ENCODE results near the gene KRTAP10-1. TPM values are rescaled to one million over a fixed set of nuclear protein-coding genes. Genes with fewer than 3 reads are reported as not detected.
"Not testable (repeated sequence)": the region's sequence is repeated elsewhere in the genome, so short reads cannot be mapped to it uniquely, and the experiment has no call there.

Gene KRTAP10-1
- total RNA-seq, 2 experiments from 2014 or later, result not detected

DNA sequence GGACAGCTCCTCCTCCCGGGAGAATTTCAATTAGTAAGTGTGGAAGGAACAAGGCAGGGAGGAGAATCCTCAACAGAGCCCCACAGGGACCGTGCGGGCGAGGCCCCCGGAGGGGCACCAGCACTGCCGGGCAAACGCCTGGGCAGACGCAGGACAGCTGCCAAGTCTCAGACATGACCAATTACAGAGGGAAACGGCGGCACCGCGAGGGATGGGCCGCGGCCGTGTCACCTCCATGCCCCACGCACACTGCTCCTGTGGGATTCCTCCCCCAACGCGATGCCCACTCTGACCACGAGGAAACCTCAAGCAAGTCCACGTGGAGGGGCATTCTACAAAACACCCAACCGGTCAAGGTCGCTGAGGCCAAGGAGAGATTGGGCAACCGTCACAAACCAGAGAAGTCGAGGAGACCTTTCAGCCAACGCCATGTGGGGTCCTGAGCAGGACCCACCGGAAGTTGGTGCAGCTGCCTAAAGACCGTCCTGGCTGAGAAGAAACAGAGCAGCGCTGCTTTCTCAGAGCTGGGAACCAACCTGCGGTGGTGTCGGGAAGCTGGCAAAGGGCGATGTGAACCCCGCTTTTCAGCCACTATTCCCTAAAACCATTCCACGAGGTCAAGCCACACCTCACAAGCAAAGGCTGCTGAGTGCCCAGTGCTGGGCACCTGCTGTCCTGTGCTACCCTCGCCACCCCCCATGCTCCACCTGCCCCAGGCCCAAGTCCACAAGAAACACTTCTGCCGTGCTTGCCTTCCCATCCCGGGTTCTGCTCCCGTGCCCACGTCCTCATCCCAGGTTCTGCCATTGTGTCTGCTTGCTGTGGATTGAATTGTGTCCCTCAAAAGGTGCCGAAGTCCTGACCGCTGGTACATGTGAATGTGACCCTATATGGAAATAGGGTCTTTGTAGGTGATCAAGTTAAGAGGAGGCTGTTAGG is 32.1 kb upstream of the KRTAP10-1 start:
- ChIA-PET CTCF (no interaction called here), POLR2A (no interaction called here)

GRCh38 chr21:44571296-44571695 is 31.3 kb upstream of the KRTAP10-1 start:
- POLR2A ChIA-PET, result no interaction called here
- CTCF ChIA-PET, result no interaction called here

- ChIA-PET CTCF (no interaction called here), POLR2A (no interaction called here)
Observed at GRCh38 chr21:44569861-44570517, 30.0 kb upstream of the KRTAP10-1 start.

DNA sequence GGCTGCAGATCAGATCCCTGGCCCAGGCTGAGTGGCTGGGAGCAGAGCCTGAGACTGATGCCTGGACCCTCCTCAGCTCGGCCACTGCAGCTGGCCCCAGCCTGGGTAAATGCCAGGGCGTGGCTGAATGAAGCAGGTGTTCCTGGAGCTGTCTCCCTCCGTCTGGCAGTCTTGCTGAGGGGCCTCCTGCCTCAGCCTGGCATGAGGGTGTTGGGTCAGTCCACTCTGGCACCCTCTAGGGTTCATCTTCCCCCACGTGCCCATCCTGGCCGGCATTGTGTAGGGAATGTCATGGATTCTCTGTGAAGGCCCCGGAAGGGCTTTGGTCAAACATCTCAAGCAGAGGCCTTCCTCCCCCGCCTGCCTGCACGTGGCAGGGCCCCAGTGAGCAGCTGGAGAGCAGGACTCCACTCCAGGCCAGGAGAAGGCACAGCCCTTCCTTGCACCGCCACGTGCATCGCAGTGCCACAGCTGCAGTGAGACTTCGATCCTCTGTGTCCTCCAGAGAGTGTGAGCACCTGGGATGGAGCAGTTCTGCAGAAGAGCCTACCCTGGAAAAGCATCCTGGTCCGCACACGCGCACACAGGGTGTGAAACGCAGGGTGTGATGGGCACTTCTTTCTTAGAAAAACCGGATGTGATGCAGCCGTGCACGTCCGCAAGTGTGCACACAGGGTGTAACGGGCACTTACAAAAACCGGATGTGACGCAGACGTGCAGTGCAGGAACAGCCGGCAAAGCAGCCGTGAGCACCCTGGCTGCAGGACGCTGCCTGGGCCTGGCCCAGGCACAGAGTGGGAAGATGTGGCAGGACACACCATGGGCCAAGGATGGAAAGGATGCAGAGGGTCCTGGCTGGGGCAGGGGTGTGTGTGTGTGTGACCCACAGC is 28.9 kb upstream of the KRTAP10-1 start:
- POLR2A ChIA-PET, result no interaction called here
- CTCF ChIA-PET, result no interaction called here

- CTCF ChIA-PET, result no interaction called here
- POLR2A ChIA-PET, result interaction anchor here (0.6 kb wide), 1 partner anchor 528 kb away, joined by 3 read pairs; no protein-coding TSS in a partner anchor
Observed at GRCh38 chr21:44568261-44568660, 28.3 kb upstream of the KRTAP10-1 start.

DNA sequence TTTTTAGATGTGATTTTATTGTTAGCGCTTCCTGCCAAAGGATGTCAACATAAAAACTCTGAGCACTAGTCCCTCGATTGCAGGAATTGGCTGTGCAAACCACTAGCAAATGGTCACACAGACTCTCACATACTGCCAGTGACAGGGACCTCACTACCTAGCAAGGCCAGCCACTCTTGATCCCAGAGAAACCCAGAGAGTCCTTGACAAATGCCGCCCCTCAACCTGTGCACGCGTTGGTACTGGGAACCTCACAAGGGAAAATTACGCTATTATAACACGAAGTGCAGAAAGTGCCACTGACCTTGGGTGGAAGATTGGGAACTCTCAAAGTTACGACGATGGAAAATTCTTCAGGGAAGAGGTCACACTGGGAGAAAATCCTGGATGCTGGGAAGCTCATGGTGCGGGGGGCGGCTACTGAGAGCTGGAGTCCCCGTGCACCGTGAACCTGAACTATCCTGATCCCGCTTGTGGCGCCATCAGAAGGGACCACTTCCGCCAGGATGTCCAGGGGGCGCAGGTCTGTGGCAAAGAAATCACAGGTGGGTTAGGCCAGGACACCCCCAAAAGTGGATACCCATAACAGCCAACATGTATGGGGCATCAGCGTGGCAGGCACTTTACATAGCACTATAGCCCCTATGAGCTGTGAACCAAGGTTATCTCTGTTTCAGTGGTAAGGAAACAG is 27.6 kb upstream of the KRTAP10-1 start:
- POLR2A ChIA-PET, result interaction anchor here (0.6 kb wide), 1 partner anchor 528 kb away, joined by 3 read pairs; no protein-coding TSS in a partner anchor
- CTCF ChIA-PET, result no interaction called here

- CTCF ChIA-PET, result no interaction called here
- POLR2A ChIA-PET, result no interaction called here
Observed at GRCh38 chr21:44566403-44566802, 26.4 kb upstream of the KRTAP10-1 start.

- ChIA-PET POLR2A (no interaction called here), CTCF (no interaction called here)
Observed at GRCh38 chr21:44564886-44565598, 25.0 kb upstream of the KRTAP10-1 start.

DNA sequence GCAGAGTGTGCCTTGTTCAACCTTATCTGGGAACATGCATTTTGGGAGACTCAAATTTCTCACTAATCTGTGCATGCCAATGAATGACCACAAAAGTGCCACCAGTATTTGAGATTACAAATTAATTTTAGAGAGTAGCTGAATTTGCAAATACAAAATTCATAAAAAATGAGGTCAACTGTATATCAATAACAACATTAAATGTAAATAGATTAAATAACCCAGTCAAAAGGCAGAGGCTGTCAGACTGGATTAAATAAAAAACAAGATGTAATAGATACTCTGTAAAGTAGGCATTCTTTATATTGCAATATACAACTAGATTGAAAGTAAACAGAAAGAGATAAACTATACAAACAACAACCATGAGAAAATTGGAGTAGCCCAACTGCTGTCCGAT is 24.1 kb upstream of the KRTAP10-1 start:
- ChIA-PET POLR2A (no interaction called here), CTCF (no interaction called here)

- CTCF ChIA-PET, result no interaction called here
- POLR2A ChIA-PET, result no interaction called here
Observed at GRCh38 chr21:44558695-44559094, 18.7 kb upstream of the KRTAP10-1 start, which contains the start of gene KRTAP10-3. Gene KRTAP10-3, minus strand, starts transcription at chr21:44558795. Its CDS starts 80 bp downstream, at chr21:44558715.

- CTCF ChIA-PET, POLR2A ChIA-PET: not testable (repeated sequence)
Observed at GRCh38 chr21:44558329-44558675, 18.3 kb upstream of the KRTAP10-1 start.

- POLR2A ChIA-PET, result no interaction called here
- CTCF ChIA-PET, result no interaction called here
Observed at GRCh38 chr21:44557491-44558328, 17.7 kb upstream of the KRTAP10-1 start.

DNA sequence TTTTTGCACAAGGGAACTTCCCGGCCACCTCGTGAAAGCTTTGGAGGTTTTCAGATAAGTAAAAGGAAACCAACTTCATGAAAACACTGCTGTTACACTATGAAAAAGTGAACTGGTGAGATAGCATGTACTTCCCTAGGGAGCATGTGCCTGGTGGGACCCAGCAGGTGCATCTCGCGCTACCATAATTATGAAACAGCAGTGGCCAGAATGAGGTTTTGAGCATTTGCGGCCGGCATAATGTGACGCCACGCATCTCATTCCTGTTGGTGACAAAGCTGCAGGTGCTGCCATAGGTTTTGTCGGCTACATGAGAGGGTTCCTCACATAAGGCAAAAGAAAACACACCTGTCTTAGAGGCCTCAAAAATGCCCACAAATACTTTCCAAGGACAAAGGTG is 16.9 kb upstream of the KRTAP10-1 start:
- CTCF ChIA-PET, result interaction anchor here (0.7 kb wide), 1 partner anchor 60 kb away, joined by 3 read pairs; no protein-coding TSS in a partner anchor
- POLR2A ChIA-PET, result no interaction called here

GRCh38 chr21:44555200-44555875 is 15.3 kb upstream of the KRTAP10-1 start:
- CTCF ChIA-PET, result no interaction called here
- POLR2A ChIA-PET, result no interaction called here

DNA sequence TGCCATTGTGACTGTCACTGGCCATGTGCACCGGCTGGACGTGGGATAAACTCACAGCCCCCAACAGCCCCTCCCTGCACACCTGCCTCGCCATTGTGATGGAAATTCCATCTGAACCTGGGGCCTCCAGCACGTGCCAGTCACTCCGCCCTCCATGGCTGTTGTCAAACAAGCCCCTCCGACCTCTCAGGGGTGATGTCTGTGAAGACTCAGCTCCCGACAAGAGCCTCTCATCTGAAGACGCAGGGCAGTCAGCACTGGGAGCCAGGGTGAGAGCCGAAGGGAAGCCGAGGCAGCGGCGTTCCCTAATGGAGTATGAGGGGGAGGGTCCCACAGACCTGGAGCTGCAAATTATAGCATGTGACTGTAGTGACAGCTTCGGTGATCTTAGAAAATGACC is 12.7 kb upstream of the KRTAP10-1 start:
- POLR2A ChIA-PET, result no interaction called here
- CTCF ChIA-PET, result no interaction called here

- ChIA-PET POLR2A (no interaction called here), CTCF (no interaction called here)
Observed at GRCh38 chr21:44552136-44552535, 12.1 kb upstream of the KRTAP10-1 start.

GRCh38 chr21:44551340-44551961 is 11.5 kb upstream of the KRTAP10-1 start, which contains the start of gene KRTAP10-2:
Gene KRTAP10-2, minus strand, starts transcription at chr21:44551505. Its CDS starts 47 bp downstream, at chr21:44551458.
- ChIA-PET CTCF (no interaction called here), POLR2A (no interaction called here)
